Panc1 (cell line): ENCODE results near the gene ATXN7L2. TPM values are rescaled to one million over a fixed set of nuclear protein-coding genes. Genes with fewer than 3 reads are reported as not detected.

Experiments
- ATAC-seq: fragments of 200-7000 bp; cut with Tn5 transposase; 2 replicates; pipeline ENCODE4 v1.9.1; 2020; ENCODE audit warnings: mild to moderate bottlenecking, moderate library complexity
- BruUV-seq: library from RNA; stranded (reverse); fragments of 400-500 nt; replicated peaks from 2 replicates; lab custom pipeline; 2021; lab: Mats Ljungman, UMichigan
- CTCF ChIA-PET: fragments of 300-600 bp; sonication (Branson Sonifier 250); formaldehyde crosslinking; loops from one replicate; lab custom pipeline; 2022; ENCODE audit warnings: antibody characterized with exemption; lab: Charles Lee
- POLR2A ChIA-PET: fragments of 300-600 bp; sonication (Branson Sonifier 250); formaldehyde crosslinking; loops from one replicate; lab custom pipeline; 2022; ENCODE audit warnings: antibody characterized with exemption; lab: Charles Lee
- DNase-seq: peaks from one replicate; pipeline ENCODE4 v3.0.0-alpha.2; 2010; ENCODE audit warnings: low read depth, low spot score
- H3K27ac ChIP-seq: 2 replicates; pipeline ENCODE4 v1.5.1; 2011; ENCODE audit warnings: mild to moderate bottlenecking, low read length, inconsistent platforms
- H3K27me3 ChIP-seq: fragments of 200-500 bp; sonication (Bioruptor generic); 2 replicates; pipeline ENCODE4 v1.6.0; 2014; ENCODE audit warnings: low read length, inconsistent platforms; ENCODE audit not compliant: control insufficient read depth, insufficient read depth
- H3K36me3 ChIP-seq: fragments of 200-500 bp; sonication (Bioruptor generic); 2 replicates; pipeline ENCODE4 v1.5.1; 2014; ENCODE audit warnings: inconsistent platforms, mild to moderate bottlenecking, low read length, moderate library complexity; ENCODE audit not compliant: control insufficient read depth, insufficient read depth
- H3K4me1 ChIP-seq: 2 replicates; pipeline ENCODE4 v1.5.1; 2011; ENCODE audit warnings: inconsistent platforms, mild to moderate bottlenecking, low read length, moderate library complexity; ENCODE audit not compliant: control insufficient read depth, insufficient read depth
- H3K4me3 ChIP-seq, 2 experiments: 2 replicates each; pipeline ENCODE4 v1.5.1; 2011 to 2012; ENCODE audit warnings: low read depth in 2 of 2, low read length in 2 of 2, mild to moderate bottlenecking in 2 of 2, inconsistent platforms in 1 of 2, moderate library complexity in 1 of 2
- H3K9me3 ChIP-seq: fragments of 200-500 bp; sonication (Bioruptor generic); 2 replicates; pipeline ENCODE4 v1.5.1; 2014; ENCODE audit warnings: low read depth, mild to moderate bottlenecking, inconsistent platforms, low read length, moderate library complexity; ENCODE audit not compliant: control insufficient read depth, insufficient read depth
- CTCF ChIP-seq: fragments of 450-650 bp; IDR thresholded peaks from 2 replicates; pipeline ENCODE4 v1.5.1; 2017; ENCODE audit warnings: mild to moderate bottlenecking
- POLR2AphosphoS5 ChIP-seq: IDR thresholded peaks from 2 replicates; pipeline ENCODE4 v1.6.1; 2012; ENCODE audit warnings: mild to moderate bottlenecking, low read depth, low read length, moderate library complexity
- REST ChIP-seq, 2 experiments: IDR thresholded peaks; 2 replicates each; pipeline ENCODE4 v1.6.1; 2011 to 2012; ENCODE audit warnings: low read depth in 2 of 2, control low read depth in 1 of 2, low read length in 1 of 2, mild to moderate bottlenecking in 1 of 2, moderate library complexity in 1 of 2; ENCODE audit not compliant: insufficient read depth in 1 of 2
- SIN3A ChIP-seq: IDR thresholded peaks from 2 replicates; pipeline ENCODE4 v1.6.1; 2012; ENCODE audit warnings: low read depth, mild to moderate bottlenecking, low read length, moderate library complexity, borderline replicate concordance; ENCODE audit not compliant: insufficient read depth
- TCF7L2 ChIP-seq: IDR thresholded peaks from 2 replicates; pipeline ENCODE4 v1.6.1; 2011; ENCODE audit warnings: mild to moderate bottlenecking, low read depth, low read length, inconsistent platforms
- in situ Hi-C: cut with HindIII; loops from 2 replicates; pipeline ENCODE4 v1.10.0; 2016; ENCODE audit warnings: low sequenced_read_pairs, low pct_unique_long_range_greater_than_20kb
- intact Hi-C: fragments of 100-400 bp; cut with micrococcal nuclease; formaldehyde crosslinking; loops from one replicate; pipeline ENCODE4 v1.10.0; 2022; ENCODE audit not compliant: unreplicated experiment
- total RNA-seq: library from RNA; stranded (reverse); gene quantifications from one replicate; pipeline ENCODE4 v1.2.1, GENCODE V29; 2021; ENCODE audit not compliant: unreplicated experiment

Gene ATXN7L2
- total RNA-seq, 1 experiment from 2014 or later = 4.9 TPM

GRCh38 chr1:109535481-109535880 is 51.8 kb downstream of the ATXN7L2 start:
- Histone ChIP-seq H3K27me3 (no peaks in the 10 kb centered on the region), H3K4me1 (0 out of 2 replicates have a peak, but pooled peaks cover 3% of the 10 kb centered on the region), H3K4me3 (no peak overlapping the region), H3K9me3 (no peaks in the 10 kb centered on the region), H3K27ac (no peak overlapping the region), H3K36me3 (no peaks in the 10 kb centered on the region)
- in situ Hi-C loops = no loop called here
- ChIA-PET POLR2A (no interaction called here), CTCF (no interaction called here)
- no TSS peak for BruUV-seq
- TF ChIP-seq TCF7L2 = no peak
- DNase-seq (no peak), ATAC-seq (no peak)
- intact Hi-C loops = loop anchor here (10.0 kb wide), 1 partner anchor 101 kb away; no protein-coding TSS in a partner anchor

- in situ Hi-C loops (no loop called here), intact Hi-C loops (loop anchor here (10.0 kb wide), 1 partner anchor 101 kb away; no protein-coding TSS in a partner anchor)
- DNase-seq = no peak
- Histone ChIP-seq H3K36me3 (no peaks in the 10 kb centered on the region), H3K4me1 (0 out of 2 replicates have a peak, but pooled peaks cover 3% of the 10 kb centered on the region), H3K27ac (no peak overlapping the region), H3K4me3 (no peak overlapping the region), H3K27me3 (no peaks in the 10 kb centered on the region), H3K9me3 (no peaks in the 10 kb centered on the region)
- CTCF ChIA-PET = no interaction called here
- TF ChIP-seq TCF7L2 = no peak
- no TSS peak for BruUV-seq
- POLR2A ChIA-PET = no interaction called here
- ATAC-seq = no peak
Measured at GRCh38 chr1:109535971-109536491, 52.3 kb downstream of the ATXN7L2 start.

GRCh38 chr1:109537450-109538178 is 53.9 kb downstream of the ATXN7L2 start:
- TF ChIP-seq TCF7L2 (no peak), POLR2AphosphoS5 (no peak), CTCF (no peak), REST (IDR thresholded peaks at IDR 0.05; ENCODE audit: insufficient read depth in 1 of 2, low read depth in 2 of 2, low read length in 1 of 2) (no peak), SIN3A (no peak)
- in situ Hi-C loops = no loop called here
- Histone ChIP-seq H3K4me1 (0 out of 2 replicates have a peak, but pooled peaks cover under 1% of the 10 kb centered on the region), H3K27ac (no peak overlapping the region), H3K4me3 (no peak overlapping the region), H3K27me3 (no peaks in the 10 kb centered on the region), H3K9me3 (no peaks in the 10 kb centered on the region), H3K36me3 (no peaks in the 10 kb centered on the region)
- intact Hi-C loops = loop anchor here (10.0 kb wide), 1 partner anchor 103 kb away; no protein-coding TSS in a partner anchor
- no peak for ATAC-seq
- no TSS peak for BruUV-seq
- ChIA-PET CTCF (no interaction called here), POLR2A (interaction anchor here (0.6 kb wide), 1 partner anchor 42 kb away, joined by 3 read pairs; no protein-coding TSS in a partner anchor)
- DNase-seq = no peak
